GM12801 (cell line): Measurements from ENCODE around the gene KRTAP5-3.

Experiments
- TF ChIP-seq, protein P1 (sequence below): IDR thresholded peaks from one replicate; pipeline ENCODE4 v1.5.1; 2011; ENCODE audit warnings: control low read depth; ENCODE audit not compliant: insufficient read length; ENCODE audit errors: extremely low read depth

Gene KRTAP5-3

DNA sequence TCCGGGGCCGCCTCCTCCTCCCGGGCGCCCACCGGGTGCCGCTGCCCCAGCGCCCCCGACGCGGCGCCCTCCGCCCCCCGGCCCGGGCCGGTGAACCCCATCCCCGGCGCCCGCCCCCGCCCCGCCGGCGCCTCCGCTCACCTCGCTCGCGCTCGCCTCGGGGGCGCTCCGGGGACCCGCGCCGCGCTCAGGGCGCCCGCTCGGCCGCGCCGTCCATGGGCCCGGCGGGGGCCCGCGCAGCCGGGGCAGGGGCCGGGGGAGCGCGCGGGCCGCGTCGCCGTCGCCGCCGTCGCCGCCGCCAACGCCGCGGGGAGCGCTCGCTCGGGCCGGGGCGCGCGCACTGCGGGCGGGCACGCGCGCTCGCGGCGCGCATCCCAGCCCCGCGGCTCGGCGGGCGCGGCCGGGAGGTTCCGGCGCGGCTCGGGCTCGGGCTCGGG is 36.5 kb downstream of the KRTAP5-3 start:
- TF ChIP-seq, protein P1, sequence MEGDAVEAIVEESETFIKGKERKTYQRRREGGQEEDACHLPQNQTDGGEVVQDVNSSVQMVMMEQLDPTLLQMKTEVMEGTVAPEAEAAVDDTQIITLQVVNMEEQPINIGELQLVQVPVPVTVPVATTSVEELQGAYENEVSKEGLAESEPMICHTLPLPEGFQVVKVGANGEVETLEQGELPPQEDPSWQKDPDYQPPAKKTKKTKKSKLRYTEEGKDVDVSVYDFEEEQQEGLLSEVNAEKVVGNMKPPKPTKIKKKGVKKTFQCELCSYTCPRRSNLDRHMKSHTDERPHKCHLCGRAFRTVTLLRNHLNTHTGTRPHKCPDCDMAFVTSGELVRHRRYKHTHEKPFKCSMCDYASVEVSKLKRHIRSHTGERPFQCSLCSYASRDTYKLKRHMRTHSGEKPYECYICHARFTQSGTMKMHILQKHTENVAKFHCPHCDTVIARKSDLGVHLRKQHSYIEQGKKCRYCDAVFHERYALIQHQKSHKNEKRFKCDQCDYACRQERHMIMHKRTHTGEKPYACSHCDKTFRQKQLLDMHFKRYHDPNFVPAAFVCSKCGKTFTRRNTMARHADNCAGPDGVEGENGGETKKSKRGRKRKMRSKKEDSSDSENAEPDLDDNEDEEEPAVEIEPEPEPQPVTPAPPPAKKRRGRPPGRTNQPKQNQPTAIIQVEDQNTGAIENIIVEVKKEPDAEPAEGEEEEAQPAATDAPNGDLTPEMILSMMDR: no peak

GRCh38 chr11:1570896-1571759 is 37.1 kb downstream of the KRTAP5-3 start:
- TF ChIP-seq, protein P1: no peak

- TF ChIP-seq, protein P1: no peak
These were observed 37.8 kb downstream of the KRTAP5-3 start for GRCh38 chr11:1570531-1570895.

- TF ChIP-seq, protein P1: no peak
These were observed 38.2 kb downstream of the KRTAP5-3 start for GRCh38 chr11:1570001-1570453.

- TF ChIP-seq, protein P1: no peak
These were observed 38.9 kb downstream of the KRTAP5-3 start for GRCh38 chr11:1569251-1569780.

DNA sequence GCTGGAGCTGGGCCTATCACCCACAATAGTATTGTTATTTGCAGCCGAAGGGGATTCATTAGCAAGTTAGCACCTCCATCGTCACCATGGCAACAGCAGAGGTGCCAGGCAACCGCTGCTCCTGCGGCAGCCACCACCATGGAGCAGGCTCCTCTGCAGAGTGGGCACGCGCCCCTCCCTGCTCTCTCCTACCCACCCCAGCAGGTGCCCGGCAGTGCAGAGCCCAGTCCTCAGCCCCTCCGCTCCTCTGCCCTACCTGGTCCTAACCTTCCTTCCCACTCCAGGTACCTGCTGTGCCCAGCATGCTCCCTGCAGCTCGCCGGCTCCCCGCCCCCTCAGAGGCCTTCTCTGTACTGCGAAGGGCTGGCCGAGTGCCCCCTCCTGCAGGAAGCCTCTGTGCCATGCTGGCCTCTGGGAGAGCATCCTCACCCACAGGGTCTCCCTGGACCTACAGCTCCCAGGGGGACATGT is 39.8 kb downstream of the KRTAP5-3 start:
- TF ChIP-seq, protein P1: no peak

DNA sequence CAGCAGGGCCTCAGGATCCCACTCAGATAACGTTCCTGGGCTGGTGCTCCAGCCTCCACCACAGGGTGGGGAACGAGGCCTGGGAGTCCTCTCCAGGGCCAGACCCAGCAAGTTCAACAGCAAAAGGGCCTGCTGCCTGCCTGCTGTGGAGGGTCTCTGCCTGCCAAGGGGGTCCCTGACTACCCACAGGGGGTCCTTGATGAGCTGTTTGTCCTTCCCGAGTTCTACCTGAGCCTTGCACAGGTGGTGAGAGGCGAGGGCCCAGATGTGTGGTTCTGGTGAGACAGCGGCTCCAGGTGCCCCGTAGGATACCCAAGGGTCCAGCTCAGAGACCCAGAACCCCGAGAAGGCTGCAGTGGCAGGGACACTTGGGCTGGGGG is 40.6 kb downstream of the KRTAP5-3 start:
- TF ChIP-seq, protein P1: no peak
